Neural progenitor cell (in vitro differentiated cells): Measurements from ENCODE around the gene DLG2.

Experiments used
- CTCF ChIP-seq: fragments of 200-600 bp; sonication (generic); IDR thresholded peaks from 2 replicates; pipeline ENCODE4 v1.5.1; 2017; ENCODE audit warnings: antibody characterized with exemption, mild to moderate bottlenecking
- EZH2 ChIP-seq: fragments of 200-600 bp; sonication (generic); IDR thresholded peaks from 2 replicates; pipeline ENCODE4 v1.6.1; 2017; ENCODE audit warnings: antibody characterized with exemption, mild to moderate bottlenecking, moderate library complexity

DNA sequence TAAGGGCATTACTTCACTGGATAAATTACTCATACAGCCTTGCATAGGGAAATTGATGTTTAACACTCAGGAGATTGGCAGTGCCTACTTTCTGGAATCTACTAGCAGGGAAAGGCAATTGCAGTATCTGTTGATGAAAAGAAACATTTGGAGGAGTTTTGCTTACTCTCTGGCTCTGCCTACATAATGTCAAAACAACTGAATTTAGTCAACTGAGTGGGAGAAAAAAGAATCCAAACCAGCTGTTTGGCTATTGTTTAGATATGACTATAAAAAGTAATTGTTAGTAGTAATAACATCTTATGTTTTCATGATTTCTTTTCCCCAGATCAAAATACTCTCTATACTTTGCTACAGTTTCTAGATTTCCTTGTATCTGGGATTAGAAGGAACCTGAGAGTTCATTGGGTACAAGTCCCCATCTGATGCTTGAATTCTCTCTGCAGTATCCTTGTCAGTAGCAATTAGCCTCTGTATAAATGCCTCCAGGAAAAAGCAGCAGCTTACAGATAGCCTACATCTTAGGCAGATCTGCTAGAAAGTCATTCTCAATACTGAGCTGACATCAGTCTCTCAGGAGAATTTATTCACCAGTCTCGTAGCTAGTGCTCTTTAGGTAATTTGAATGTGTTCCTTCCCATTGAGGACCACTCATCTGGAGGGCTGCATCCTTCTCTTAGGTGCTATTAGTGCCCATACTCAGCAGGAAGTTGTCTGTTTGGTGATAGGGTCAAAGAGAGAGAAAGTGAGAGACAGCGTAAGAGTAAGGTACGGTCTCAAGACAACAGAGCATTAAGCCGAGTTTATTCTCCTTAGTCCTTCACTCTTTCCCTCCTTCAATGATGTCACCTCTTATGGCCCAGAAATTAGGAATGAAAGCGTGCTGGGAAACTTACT is 2155.1 kb downstream of the DLG2 start:
- no peak for TF ChIP-seq CTCF
- no peak for TF ChIP-seq EZH2
